Medulla oblongata (tissue), 1 donor: ENCODE data around the gene TTBK1.

ENCODE experiments used
- DNase-seq: peaks from one replicate; pipeline ENCODE4 v3.0.0-alpha.2; 2015; ENCODE audit errors: extremely low spot score

TTBK1 gene

DNA sequence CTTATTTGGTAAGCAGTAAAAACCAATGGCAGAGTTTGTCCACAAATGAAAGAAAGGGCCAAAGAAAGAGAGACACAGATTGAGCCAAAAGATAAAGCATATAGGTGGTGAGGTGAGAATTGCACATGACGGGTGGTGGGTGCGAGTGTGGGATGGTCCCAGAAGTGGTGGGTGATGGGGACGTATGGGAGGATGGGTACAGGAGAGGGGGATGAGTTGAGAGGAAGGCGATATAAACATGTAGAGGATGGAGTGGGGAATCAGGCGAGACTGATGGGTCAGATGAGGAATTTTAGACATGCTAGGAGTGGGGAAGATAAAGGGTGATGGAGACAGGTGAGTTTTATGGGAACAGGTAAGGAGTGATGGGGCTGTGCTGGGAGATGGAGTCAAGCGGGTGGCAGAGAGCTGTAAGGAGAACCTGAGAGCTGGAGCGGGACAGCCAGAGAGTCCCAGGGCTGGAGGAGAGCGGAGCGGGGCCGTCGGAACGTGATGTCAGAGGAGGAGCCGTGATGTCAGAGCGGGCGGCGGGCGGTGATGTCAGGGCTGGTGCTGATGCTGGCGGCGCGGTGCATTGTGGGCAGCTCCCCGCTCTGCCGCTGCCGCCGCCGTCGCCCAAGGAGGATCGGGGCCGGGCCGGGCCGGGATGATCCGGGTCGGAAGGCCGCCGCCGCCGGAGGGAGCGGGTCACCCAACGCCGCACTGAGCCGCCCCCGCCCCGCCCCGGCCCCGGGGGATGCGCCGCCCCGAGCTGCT is at the start of gene TTBK1:
Gene TTBK1 (plus strand): TSS at position 574 of the 756 bp plus-strand sequence. CDS start 3,180 bp downstream, outside the sequence.
- DNase-seq = no peak

DNA sequence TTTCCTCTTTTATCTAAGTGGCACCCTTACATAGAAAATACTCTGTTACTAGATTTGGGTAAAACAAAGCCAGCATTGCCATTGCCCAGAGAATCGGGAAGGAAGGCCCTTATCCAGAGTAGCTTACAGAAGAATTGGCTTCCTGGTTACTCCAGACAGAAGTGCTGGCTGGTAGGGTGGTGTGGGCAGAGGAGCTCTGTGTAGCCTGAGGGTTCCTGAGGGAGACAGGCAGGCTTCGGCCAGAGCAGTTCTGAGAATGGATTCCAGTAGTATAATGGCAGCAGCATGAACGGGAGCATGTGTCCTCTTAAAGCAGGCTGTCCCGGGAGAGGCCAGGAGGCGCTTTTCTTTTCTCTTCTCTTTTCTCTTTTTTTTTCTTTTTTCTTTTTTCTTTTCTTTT is 49.4 kb upstream of the TTBK1 start:
- DNase-seq = no peak

DNA sequence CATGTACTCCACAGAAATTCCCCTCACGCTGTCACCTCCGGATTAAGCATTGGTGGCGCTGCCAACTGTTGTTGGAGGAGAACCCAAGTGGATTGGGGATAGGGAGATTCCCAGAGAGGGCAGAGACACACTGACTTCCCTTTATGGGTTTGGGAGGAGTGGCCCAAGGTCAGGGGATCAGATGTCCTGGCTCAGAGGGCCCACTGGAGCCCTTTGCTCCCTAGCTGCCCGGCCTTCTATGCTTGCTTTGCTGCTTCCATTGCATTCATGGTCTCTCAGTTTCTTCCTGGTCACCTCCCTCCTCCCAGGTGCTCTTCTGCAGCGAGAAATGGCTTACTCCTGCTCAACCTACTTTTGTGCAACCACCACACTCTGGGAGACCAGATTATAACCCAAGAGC is 46.9 kb upstream of the TTBK1 start:
- DNase-seq = no peak

- no peak for DNase-seq
Observed at GRCh38 chr6:43199912-43200311, 43.4 kb upstream of the TTBK1 start.

GRCh38 chr6:43200541-43200940 is 42.7 kb upstream of the TTBK1 start:
- no peak for DNase-seq

DNA sequence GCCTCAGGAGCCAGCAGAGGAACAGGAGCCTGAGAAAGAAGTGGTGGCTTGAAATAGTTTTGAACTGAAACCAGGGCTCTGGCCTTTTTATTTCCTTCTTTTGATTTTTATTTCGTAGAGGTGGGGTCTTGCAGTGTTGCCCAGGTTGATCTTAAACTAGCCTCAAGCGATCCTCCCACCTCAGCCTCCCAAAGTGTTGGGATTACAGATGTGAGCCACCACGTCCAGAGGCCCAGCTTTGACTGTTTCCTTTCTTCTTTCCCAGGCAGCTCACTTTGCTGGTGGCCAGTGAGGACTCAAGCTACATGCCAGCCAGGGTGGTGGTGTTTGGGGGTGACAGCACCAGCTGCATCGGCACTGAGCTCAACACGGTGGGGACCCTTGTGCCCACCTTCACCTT is 40.8 kb upstream of the TTBK1 start:
- no peak for DNase-seq

GRCh38 chr6:43203029-43203717 is 40.1 kb upstream of the TTBK1 start:
- DNase-seq = no peak

DNA sequence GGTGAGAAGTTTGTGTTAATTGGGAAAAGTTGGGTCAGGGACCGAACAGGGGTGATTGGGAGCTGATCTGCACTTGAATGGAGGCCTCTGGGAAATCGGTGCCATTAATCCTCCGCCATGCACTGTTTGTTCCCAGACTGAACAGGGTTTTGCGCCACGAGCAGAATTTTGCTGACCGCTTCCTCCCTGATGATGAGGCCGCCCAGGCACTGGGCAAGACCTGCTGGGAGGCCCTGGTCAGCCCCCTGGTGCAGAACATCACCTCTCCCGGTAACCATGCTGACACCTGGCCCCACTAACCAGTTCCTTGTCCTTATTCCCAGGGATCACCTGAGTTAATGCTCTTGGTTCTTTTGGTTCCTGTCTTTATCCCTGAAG is 39.6 kb upstream of the TTBK1 start:
- DNase-seq = no peak

DNA sequence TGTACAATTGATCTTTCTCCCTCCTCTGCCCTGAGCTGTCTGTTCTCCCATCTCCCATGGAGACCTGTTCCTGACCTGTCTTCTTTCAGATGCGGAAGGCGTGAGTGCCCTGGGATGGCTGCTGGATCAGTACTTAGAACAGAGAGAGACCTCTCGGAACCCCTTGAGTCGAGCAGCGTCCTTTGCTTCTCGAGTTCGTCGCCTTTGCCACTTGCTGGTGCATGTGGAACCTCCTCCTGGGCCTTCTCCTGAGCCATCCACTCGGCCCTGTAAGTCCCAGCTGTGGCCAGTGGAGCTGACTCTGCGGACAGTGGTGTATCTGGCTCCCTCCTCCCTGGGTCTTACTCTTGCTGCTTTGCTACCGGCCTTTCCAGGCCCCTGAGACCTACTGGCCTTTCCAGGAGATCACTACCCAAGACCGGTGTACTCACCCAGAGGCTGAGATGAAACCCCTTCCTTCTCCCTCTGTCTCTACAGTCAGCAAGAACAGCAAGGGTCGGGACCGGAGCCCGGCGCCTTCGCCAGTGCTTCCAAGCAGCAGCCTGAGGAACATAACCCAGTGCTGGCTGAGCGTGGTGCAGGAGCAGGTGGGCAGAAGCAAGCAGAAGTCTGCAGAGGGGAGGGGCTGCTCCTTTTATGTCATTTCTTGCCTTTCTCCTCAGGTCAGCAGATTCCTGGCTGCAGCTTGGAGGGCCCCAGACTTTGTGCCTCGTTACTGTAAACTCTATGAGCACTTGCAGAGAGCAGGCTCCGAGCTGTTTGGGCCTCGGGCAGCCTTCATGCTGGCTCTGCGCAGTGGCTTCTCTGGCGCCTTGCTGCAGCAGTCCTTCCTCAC is 38.8 kb upstream of the TTBK1 start:
- no peak for DNase-seq

GRCh38 chr6:43205849-43206248 is 37.4 kb upstream of the TTBK1 start:
- no peak for DNase-seq

DNA sequence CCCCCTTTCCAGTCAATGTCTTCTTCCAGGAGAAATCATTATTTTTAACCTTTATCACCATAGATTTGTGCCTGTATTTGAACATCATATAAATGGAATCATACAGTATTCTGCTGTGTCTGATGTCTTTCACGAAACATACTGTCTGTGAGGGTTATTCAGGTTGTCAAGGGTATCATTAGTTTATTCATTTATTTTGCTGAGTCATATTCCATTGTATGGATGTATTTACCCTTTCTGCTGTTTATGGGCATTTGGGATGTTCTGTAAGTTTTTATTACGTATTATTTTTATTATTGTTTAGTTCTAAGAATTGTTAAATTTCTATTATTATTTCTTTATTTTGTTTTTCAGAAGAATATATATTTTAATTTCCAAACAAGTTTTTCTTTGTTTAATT is 36.0 kb upstream of the TTBK1 start:
- no peak for DNase-seq

GRCh38 chr6:43211955-43212354 is 31.3 kb upstream of the TTBK1 start:
- no peak for DNase-seq

GRCh38 chr6:43213431-43213830 is 29.9 kb upstream of the TTBK1 start:
- DNase-seq = no peak

GRCh38 chr6:43215066-43215465 is 28.2 kb upstream of the TTBK1 start:
- DNase-seq = no peak

DNA sequence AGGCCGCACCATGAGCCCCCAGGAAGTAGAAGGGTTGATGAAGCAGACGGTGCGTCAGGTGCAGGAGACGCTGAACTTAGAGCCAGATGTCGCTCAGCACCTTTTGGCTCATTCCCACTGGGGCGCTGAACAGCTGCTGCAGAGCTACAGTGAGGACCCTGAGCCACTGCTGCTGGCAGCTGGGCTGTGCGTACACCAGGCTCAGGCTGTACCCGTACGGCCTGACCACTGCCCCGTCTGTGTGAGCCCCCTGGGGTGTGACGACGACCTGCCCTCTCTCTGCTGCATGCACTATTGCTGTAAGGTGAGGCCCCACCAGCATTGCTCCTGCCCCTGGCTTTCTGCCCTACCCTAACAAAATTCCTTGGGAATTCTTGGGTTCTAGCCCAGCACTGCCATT is 27.1 kb upstream of the TTBK1 start:
- no peak for DNase-seq

DNA sequence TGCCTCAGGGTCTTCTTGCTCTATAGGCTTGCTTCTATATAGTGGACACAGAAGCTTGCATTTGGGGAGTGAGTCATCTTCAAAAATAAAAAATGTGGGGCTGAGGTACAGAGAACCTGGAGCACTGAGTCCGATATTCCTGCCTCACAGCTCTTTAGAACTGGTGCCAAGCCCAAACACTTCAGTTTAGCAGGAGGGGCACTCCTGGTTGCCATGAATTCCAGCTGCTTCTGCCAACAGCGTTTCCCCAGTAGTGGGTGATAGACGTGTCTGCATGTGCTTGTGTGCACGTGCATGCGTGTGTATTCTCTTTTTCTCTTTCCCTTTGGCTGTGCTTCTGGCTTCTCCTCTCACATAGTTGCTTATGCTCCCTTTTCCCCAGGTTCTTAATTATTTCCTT is 25.9 kb upstream of the TTBK1 start:
- DNase-seq = no peak

- no peak for DNase-seq
Observed at GRCh38 chr6:43219119-43219518, 24.2 kb upstream of the TTBK1 start.

DNA sequence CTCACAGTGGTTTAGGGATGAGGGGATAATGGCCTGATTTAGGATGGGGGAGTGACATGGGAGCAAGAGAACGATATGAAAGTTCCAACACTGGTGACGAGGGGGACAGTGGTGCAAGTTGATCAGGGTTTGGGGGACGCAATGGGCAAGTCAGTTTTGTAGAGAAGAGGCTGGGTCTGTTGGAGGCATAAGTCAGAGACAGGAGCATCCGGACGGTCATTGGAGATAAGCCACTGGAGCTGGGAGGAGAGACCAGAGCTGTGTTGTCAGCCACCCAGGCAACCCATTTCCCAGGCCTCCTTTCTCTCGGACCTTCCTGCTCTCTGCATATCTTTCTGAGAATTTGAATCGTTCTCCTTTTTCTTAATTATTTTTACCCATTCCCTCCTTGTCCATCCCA is 23.5 kb upstream of the TTBK1 start:
- no peak for DNase-seq

DNA sequence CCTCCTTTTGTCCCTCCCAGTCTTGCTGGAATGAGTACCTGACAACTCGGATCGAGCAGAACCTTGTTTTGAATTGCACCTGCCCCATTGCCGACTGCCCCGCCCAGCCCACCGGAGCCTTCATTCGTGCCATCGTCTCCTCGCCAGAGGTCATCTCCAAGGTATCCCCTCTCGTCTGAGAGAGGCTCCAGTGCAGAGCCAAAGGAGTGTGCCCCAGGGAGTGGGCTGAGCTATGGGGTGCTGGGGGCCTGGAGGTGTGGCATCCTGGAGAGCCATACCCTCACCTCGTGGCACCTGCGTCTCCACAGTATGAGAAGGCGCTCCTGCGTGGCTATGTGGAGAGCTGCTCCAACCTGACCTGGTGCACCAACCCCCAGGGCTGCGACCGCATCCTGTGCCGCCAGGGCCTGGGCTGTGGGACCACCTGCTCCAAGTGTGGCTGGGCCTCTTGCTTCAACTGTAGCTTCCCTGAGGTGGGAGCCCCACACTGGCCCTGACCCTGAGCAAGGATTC is 22.8 kb upstream of the TTBK1 start:
- no peak for DNase-seq

DNA sequence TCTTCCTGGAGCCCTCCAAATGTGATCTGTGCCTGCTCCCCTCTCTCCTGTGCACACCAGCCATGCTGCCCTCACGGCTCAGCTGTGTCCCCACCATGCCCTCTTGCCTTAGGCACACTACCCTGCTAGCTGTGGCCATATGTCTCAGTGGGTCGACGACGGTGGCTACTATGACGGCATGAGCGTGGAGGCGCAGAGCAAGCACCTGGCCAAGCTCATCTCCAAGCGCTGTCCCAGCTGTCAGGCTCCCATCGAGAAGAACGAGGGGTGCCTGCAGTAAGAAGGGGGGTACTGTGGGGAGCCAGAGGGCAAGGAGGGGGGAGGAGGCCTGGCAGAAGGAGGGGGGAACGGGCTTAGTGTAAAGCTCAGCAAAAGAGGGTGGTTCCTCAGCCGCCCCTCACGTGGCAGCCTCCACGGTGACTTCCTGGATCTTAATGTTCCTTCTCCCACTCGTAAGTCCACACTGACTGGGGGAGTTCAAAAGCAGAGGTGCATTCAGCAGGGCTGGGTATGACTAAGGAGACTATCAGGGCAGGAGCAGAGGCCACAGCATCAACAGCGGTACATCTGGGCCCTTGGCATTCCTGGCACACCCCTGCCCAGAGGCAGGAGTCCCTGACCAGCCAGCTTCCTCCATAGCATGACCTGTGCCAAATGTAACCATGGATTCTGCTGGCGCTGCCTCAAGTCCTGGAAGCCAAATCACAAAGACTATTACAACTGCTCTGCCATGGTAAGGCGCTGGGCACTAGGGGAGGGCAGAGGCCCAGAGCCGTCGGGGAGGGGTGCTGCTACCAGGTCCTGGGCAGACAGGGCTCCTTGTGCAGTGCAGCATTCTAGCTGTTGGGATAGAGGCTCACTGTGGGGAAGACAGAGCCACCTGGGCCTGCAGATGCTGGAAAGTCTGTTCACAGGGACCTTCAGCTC is 22.0 kb upstream of the TTBK1 start:
- DNase-seq = peak; percentile 60

DNA sequence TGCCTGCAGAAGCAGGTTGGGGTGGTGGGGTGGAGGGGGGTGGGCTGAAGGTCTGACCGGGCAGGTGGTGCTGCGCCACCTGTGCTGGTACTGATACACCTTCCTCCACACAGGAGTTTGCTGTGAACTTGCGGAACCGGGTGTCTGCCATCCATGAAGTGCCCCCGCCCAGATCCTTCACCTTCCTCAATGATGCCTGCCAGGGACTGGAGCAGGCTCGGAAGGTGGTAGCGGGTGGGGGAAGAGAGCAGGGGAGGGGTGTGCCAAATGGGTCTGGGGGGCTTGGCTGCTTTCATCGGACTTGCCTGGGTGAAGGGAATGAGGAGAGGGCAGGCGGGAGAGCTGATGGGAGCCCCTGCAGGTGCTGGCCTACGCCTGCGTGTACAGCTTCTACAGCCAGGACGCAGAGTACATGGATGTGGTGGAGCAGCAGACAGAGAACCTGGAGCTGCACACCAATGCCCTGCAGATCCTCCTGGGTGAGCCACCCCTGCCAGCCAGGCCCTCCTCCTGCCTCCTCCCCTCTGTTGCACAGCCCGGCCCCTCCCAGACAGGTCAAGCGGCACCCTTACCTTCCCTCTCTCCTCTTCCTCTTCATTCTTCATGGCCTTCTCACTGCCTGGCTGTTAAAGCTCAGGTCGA is 20.7 kb upstream of the TTBK1 start:
- DNase-seq = no peak
